Endothelial cell of umbilical vein (primary cell): ENCODE data around the gene RPL36AL. TPM values are rescaled to one million over a fixed set of nuclear protein-coding genes. Genes with fewer than 3 reads are reported as not detected.
"Not testable (repeated sequence)": the region's sequence is repeated elsewhere in the genome, so short reads cannot be mapped to it uniquely, and the experiment has no call there.

Source experiments
- BruUV-seq: library from RNA; stranded (reverse); fragments of 400-500 nt; replicated peaks from 2 replicates; lab custom pipeline; 2021; lab: Mats Ljungman, UMichigan
- CTCF ChIA-PET: fragments of 300-600, 350-600 bp; sonication (Branson Sonifier 250); formaldehyde crosslinking; loops from one replicate; lab custom pipeline; 2021; ENCODE audit warnings: antibody characterized with exemption, inconsistent platforms; lab: Charles Lee
- POLR2A ChIA-PET: fragments of 300-600, 350-600 bp; sonication (Branson Sonifier 250); formaldehyde crosslinking; loops from one replicate; lab custom pipeline; 2021; ENCODE audit warnings: antibody characterized with exemption, inconsistent platforms; lab: Charles Lee
- DNase-seq: peaks from one replicate; pipeline ENCODE4 v3.0.0-alpha.2; 2011; ENCODE audit warnings: low read depth, low spot score
- FAIRE-seq: peaks from 2 replicates; lab custom pipeline; 2011; peaks lifted over from hg19 to GRCh38; lab: Jason Lieb, UNC
- H2AFZ ChIP-seq: 2 replicates; pipeline ENCODE4 v1.6.0; 2012; ENCODE audit warnings: low read depth, low read length, control low read depth, inconsistent platforms
- H3K27ac ChIP-seq: 2 replicates; pipeline ENCODE4 v1.5.1; 2011; ENCODE audit warnings: low read depth, mild to moderate bottlenecking, control low read depth, low read length, moderate library complexity; ENCODE audit not compliant: insufficient read depth
- H3K27me3 ChIP-seq, 2 experiments: 2 replicates each; pipeline versions ENCODE4 v1.6.0 to v1.6.1; 2011; ENCODE audit warnings: low read length in 2 of 2, mixed read lengths in 1 of 2; ENCODE audit not compliant: control insufficient read depth in 2 of 2, insufficient read depth in 2 of 2
- H3K36me3 ChIP-seq, 2 experiments: 2 replicates in 1 of 2; 3 replicates in 1 of 2; pipeline ENCODE4 v1.5.1; 2011; ENCODE audit warnings: low read length in 2 of 2, mild to moderate bottlenecking in 1 of 2, moderate library complexity in 1 of 2; ENCODE audit not compliant: control insufficient read depth in 2 of 2, insufficient read depth in 2 of 2; ENCODE audit errors: extremely low read depth in 1 of 2
- H3K4me1 ChIP-seq: 3 replicates; pipeline ENCODE4 v1.5.1; 2011; ENCODE audit warnings: mild to moderate bottlenecking, low read length; ENCODE audit not compliant: control insufficient read depth, insufficient read depth; ENCODE audit errors: extremely low read depth
- H3K4me2 ChIP-seq: 2 replicates; pipeline ENCODE4 v1.6.1; 2011; ENCODE audit warnings: low read length, control low read depth, mixed read lengths; ENCODE audit not compliant: insufficient read depth
- H3K4me3 ChIP-seq, 3 experiments: fragments of 200-600 bp in 1 of 3; sonication (generic), shearing (Covaris generic) in 1 of 3; replicated peaks in 1 of 3; 2 replicates each; pipeline ENCODE4 v1.5.1; 2011 to 2016; ENCODE audit warnings: control low read depth in 3 of 3, low read length in 3 of 3, mild to moderate bottlenecking in 2 of 3, inconsistent platforms in 1 of 3, low read depth in 1 of 3, moderate library complexity in 1 of 3; ENCODE audit not compliant: insufficient read depth in 1 of 3
- H3K79me2 ChIP-seq: 2 replicates; pipeline ENCODE4 v1.6.0; 2012; ENCODE audit warnings: low read length, inconsistent platforms; ENCODE audit not compliant: control insufficient read depth, insufficient read depth
- H3K9ac ChIP-seq: replicated peaks from 2 replicates; pipeline ENCODE3; 2011; ENCODE audit warnings: low read length, control low read depth; ENCODE audit not compliant: insufficient read depth; ENCODE audit errors: extremely low read depth
- H3K9me1 ChIP-seq: replicated peaks from 3 replicates; pipeline ENCODE4 v1.6.0; 2011; ENCODE audit warnings: mild to moderate bottlenecking, low read length; ENCODE audit not compliant: control insufficient read depth, insufficient read depth; ENCODE audit errors: extremely low read depth
- H3K9me3 ChIP-seq: replicated peaks from 2 replicates; pipeline ENCODE4 v1.5.1; 2012; ENCODE audit warnings: low read length, inconsistent platforms; ENCODE audit not compliant: control insufficient read depth, insufficient read depth
- H4K20me1 ChIP-seq: replicated peaks from 2 replicates; pipeline ENCODE3; 2011; ENCODE audit warnings: mild to moderate bottlenecking, low read length; ENCODE audit not compliant: control insufficient read depth, insufficient read depth; ENCODE audit errors: extremely low read depth
- EZH2 ChIP-seq: IDR thresholded peaks from 2 replicates; pipeline ENCODE4 v1.6.1; 2012; ENCODE audit warnings: borderline replicate concordance, low read depth, mild to moderate bottlenecking, moderate library complexity, low read length, inconsistent platforms; ENCODE audit not compliant: severe bottlenecking
- dilution Hi-C: fragments of 300-500 bp; cut with MboI; formaldehyde crosslinking; loops from one replicate; pipeline ENCODE4 v1.15.0; 2019; ENCODE audit warnings: low sequenced_read_pairs; ENCODE audit not compliant: extremely low pct_ligation_motif_present
- intact Hi-C: fragments of 100-400 bp; cut with micrococcal nuclease; formaldehyde crosslinking; loops from one replicate; pipeline ENCODE4 v1.10.0; 2022
- polyA plus RNA-seq, 4 experiments: library from polyadenylated mRNA; depleted of rRNA in 3 of 4; stranded (reverse) in 3 of 4; unstranded in 1 of 4; fragments of >200 nt; gene quantifications; 2 replicates each; pipeline versions ENCODE4 v1.2.1 to v1.2.3, GENCODE V29; 2011 to 2012; ENCODE audit warnings: missing spikeins in 1 of 4
- total RNA-seq: library from RNA; stranded (reverse); gene quantifications from 2 replicates; pipeline ENCODE4 v1.2.3, GENCODE V29; 2021

RPL36AL gene
- total and polyA plus RNA-seq, 2 donors (not counting 3 experiments of a cell fraction or from before 2014, with no cell fraction given): 174 to 251 TPM

GRCh38 chr14:49619730-49620129, 696 bp downstream of the RPL36AL start:
- Histone ChIP-seq H3K9me3 (no peaks in the 10 kb centered on the region), H3K27me3 (no peaks in the 10 kb centered on the region), H2AFZ (no peak overlapping the region), H3K4me3 (peak overlapping the region; percentile 59 to 95 (median 83)), H4K20me1 (no peaks in the 10 kb centered on the region), H3K9me1 (no peaks in the 10 kb centered on the region), H3K36me3 (peaks cover 0 to 3% of the 10 kb centered on the region in 2 experiments), H3K27ac (peak overlapping the region; percentile 85), H3K4me2 (peak overlapping the region; percentile 88), H3K9ac (peak overlapping the region; percentile 86), H3K79me2 (peaks cover 72% of the 10 kb centered on the region), H3K4me1 (peaks cover 35% of the 10 kb centered on the region)
- TSS peak; percentile 44 for BruUV-seq
- no peak for DNase-seq
- TF ChIP-seq EZH2: no peak
- FAIRE-seq: peak; percentile 52
- dilution Hi-C loops (no loop called here), intact Hi-C loops (loop anchor here (1.0 to 10.0 kb wide), 4 partner anchors 15 to 615 kb away; partner anchors contain the start of genes RPS29 and SOS2)
- ChIA-PET CTCF (interaction anchor here (0.6 to 6.4 kb wide), 12 partner anchors 11 to 1650 kb away, joined by 3 to 80 read pairs (median 5); partner anchors contain the start of genes DNAAF2, KLHDC2, LRR1 and NEMF), POLR2A (interaction anchor here (0.7 to 2.5 kb wide), 8 partner anchors 10 to 150 kb away, joined by 3 to 15 read pairs (median 8); partner anchors contain the start of genes LRR1 and RPS29)

- H3K9me3 ChIP-seq, intact Hi-C loops, H2AFZ ChIP-seq, DNase-seq, BruUV-seq, FAIRE-seq, H3K9me1 ChIP-seq, H4K20me1 ChIP-seq, H3K27me3 ChIP-seq, H3K36me3 ChIP-seq, dilution Hi-C loops: not testable (repeated sequence)
- ChIA-PET POLR2A (interaction anchor here (1.2 to 2.3 kb wide), 3 partner anchors 13 to 69 kb away, joined by 3 to 12 read pairs (median 4); no protein-coding TSS in a partner anchor), CTCF (interaction anchor here (2.5 to 6.4 kb wide), 2 partner anchors 14 to 158 kb away, joined by 11 to 80 read pairs; partner anchors contain the start of gene DNAAF2)
- peaks cover 31% of the 10 kb centered on the region for H3K4me1 ChIP-seq
- H3K4me3 ChIP-seq: peak overlapping the region; percentile 59 to 95 (median 83)
- peak overlapping the region; percentile 86 for H3K9ac ChIP-seq
- H3K79me2 ChIP-seq: peaks cover 70% of the 10 kb centered on the region
- H3K4me2 ChIP-seq: peak overlapping the region; percentile 88
- peak overlapping the region; percentile 85 for H3K27ac ChIP-seq
Observed at GRCh38 chr14:49619273-49619672, 1.2 kb downstream of the RPL36AL start.
